WERI-Rb-1 (cell line): ENCODE measurements around the gene KCNA10.

Experiments
- DNase-seq: peaks from one replicate; pipeline ENCODE4 v3.0.0-alpha.2; 2020
- H3K27ac ChIP-seq: fragments of 250-450 bp; sonication (Bioruptor Pico); 2 replicates; pipeline ENCODE4 v1.5.1; 2020; ENCODE audit warnings: mild to moderate bottlenecking, moderate library complexity
- H3K27me3 ChIP-seq: fragments of 250-450 bp; sonication (Bioruptor Pico); 2 replicates; pipeline ENCODE4 v1.5.1; 2021; ENCODE audit warnings: mild to moderate bottlenecking, low read depth, moderate library complexity; ENCODE audit not compliant: insufficient read depth, severe bottlenecking
- H3K36me3 ChIP-seq: fragments of 250-450 bp; sonication (Bioruptor Pico); 2 replicates; pipeline ENCODE4 v1.5.1; 2020; ENCODE audit warnings: mild to moderate bottlenecking, moderate library complexity
- H3K4me3 ChIP-seq: 2 replicates; pipeline ENCODE4 v1.5.1; 2011; ENCODE audit warnings: low read depth, mild to moderate bottlenecking, control low read depth, low read length
- H3K9me3 ChIP-seq: fragments of 250-450 bp; sonication (Bioruptor Pico); 2 replicates; pipeline ENCODE4 v1.5.1; 2021; ENCODE audit warnings: mild to moderate bottlenecking, moderate library complexity; ENCODE audit not compliant: severe bottlenecking
- CTCF ChIP-seq: IDR thresholded peaks from 2 replicates; pipeline ENCODE4 v1.5.1; 2011; ENCODE audit warnings: low read depth, mild to moderate bottlenecking, control low read depth, inconsistent platforms, low read length

KCNA10 gene

DNA sequence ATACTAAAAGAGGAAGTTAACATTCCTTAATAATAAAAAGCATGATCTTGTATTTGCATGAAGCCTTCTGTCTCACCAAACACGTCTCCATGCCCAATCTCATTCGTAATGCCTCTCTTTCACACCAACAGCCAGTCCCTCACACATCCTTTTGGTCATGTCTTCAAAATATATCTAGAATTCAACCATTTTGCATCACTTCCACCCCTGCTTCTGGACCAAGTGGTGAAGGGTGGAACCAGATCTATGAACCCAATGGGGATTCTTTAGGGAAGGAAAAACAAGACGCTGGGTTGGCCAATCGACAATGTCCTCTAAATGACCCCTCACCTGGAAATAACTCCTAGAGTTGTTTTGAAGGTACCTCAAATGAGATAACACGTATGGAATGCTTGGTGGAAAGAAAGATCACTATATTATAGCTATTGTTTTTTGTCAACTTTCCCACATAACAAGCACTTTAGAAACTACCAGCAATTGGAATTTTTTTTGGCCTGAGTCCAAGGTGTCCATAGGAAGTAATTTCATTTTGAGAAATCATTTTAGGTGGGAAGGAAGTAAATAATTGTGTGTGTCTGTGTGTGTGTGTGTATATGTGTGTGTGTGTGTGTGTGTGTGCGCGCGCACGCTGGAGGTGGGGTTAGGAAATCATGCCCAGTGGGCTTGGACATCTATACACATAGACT is at the start of gene KCNA10:
KCNA10 (minus strand) TSS at position 51 of the 686 bp plus-strand sequence. CDS start 388 bp downstream, outside the sequence.
- H3K9me3 ChIP-seq, result no peaks in the 10 kb centered on the region
- no peaks in the 10 kb centered on the region for H3K36me3 ChIP-seq
- no peaks in the 10 kb centered on the region for H3K27me3 ChIP-seq
- DNase-seq, result no peak
- H3K4me3 ChIP-seq, result no peak within 1 kb of the TSS
- H3K27ac ChIP-seq, result no peak within 1 kb of the TSS
- no peak for TF ChIP-seq CTCF

- Histone ChIP-seq H3K4me3 (no peak overlapping the region), H3K27me3 (no peaks in the 10 kb centered on the region), H3K9me3 (no peaks in the 10 kb centered on the region), H3K27ac (no peak overlapping the region), H3K36me3 (no peaks in the 10 kb centered on the region)
- DNase-seq, result no peak
- no peak for TF ChIP-seq CTCF
Observed at GRCh38 chr1:110566836-110567235, 47.9 kb upstream of the KCNA10 start.

GRCh38 chr1:110565565-110565964 is 46.6 kb upstream of the KCNA10 start:
- no peaks in the 10 kb centered on the region for H3K27me3 ChIP-seq
- no peaks in the 10 kb centered on the region for H3K9me3 ChIP-seq
- H3K27ac ChIP-seq, result no peak overlapping the region
- DNase-seq, result no peak
- H3K4me3 ChIP-seq, result no peak overlapping the region
- H3K36me3 ChIP-seq, result no peaks in the 10 kb centered on the region
- no peak for TF ChIP-seq CTCF

DNA sequence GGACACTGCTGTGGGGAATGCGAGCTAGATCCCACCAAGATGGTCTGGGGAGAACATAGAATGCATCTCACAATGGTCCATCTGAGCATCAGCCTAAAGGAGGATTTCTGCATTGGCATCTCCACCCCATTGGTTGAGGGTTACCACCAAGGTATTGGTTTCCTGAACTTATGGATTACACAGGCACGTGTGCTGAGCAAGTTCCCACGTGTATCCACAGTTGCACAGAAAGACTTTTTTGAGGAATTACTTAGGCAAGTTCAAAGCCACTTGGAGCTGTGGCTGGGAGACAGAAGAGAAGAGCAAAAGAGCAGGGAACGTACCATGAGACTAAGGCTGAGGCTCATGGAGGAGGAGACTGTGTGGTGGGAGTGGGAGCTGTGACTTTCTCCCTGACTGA is 44.1 kb upstream of the KCNA10 start:
- DNase-seq, result no peak

GRCh38 chr1:110561596-110561995 is 42.6 kb upstream of the KCNA10 start:
- Histone ChIP-seq H3K27me3 (no peaks in the 10 kb centered on the region), H3K4me3 (no peak overlapping the region), H3K9me3 (no peaks in the 10 kb centered on the region), H3K27ac (no peak overlapping the region), H3K36me3 (no peaks in the 10 kb centered on the region)
- no peak for DNase-seq
- TF ChIP-seq CTCF, result no peak

More for the DNA sequence above, 44.1 kb upstream of the KCNA10 start:
- Histone ChIP-seq H3K36me3 (no peaks in the 10 kb centered on the region), H3K27me3 (no peaks in the 10 kb centered on the region), H3K27ac (no peak overlapping the region), H3K4me3 (no peak overlapping the region), H3K9me3 (no peaks in the 10 kb centered on the region)
- TF ChIP-seq CTCF, result no peak

- Histone ChIP-seq H3K4me3 (no peak overlapping the region), H3K9me3 (no peaks in the 10 kb centered on the region), H3K27ac (no peak overlapping the region), H3K27me3 (no peaks in the 10 kb centered on the region), H3K36me3 (no peaks in the 10 kb centered on the region)
- no peak for DNase-seq
- no peak for TF ChIP-seq CTCF
Observed at GRCh38 chr1:110559157-110559556, 40.2 kb upstream of the KCNA10 start.
